ENCODE measurements around the gene COMMD8.
A peak's percentile ranks its signal among the peaks of the same experiment; 100 is the strongest.
"Not testable (repeated sequence)": the region's sequence is repeated elsewhere in the genome, so short reads cannot be mapped to it uniquely, and the experiment has no call there.

Gene COMMD8

DNA sequence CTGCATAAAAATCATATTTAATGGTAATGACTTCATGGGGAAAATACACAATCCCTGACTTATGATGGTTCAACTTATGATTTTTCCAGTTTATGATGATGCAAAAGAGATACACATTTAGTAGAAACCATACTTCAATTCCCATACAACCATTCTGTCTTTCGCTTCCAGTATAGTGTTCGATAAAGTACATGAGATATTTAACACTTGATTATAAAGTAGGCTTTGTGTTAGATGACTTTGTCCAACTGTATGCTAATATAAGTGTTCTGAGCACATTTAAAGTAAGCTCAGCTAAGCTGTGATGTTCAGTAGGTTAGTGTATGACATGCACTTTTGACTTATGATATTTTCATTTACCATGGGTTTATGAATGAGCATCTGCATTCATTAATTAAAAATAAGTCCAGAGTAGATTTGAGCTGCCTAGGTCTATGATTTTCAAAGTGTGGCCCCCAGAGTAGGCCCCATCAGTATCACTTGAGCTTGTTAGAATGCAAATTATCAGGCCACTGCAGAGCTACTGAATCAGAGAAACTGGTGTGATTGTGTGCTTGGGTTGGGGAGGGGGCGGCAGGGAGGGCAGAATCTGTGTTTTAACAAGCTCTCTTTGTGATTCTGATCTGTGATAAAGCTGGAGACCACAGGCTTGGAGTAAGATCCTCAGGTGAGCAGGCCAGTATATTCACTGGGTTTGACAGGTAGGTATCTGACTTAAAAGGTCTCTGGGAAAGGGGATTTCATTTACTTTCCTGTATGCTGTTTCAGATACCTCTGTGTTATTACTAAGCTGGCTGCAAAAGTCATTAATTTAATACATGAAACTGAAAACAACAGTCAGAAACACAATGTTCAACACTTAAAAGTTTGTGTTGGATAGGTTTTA, 30.0 kb upstream of the COMMD8 start:
- peaks cover 3 to 28% (median 6%) of the 10 kb centered on the region in 10 experiments; a peak in 18 of 20 replicates for H3K4me1 ChIP-seq
- H3K4me3 ChIP-seq = no peak overlapping the region
- H3K27ac ChIP-seq = no peak overlapping the region
- H3K4me2 ChIP-seq = no peak overlapping the region; a peak in 1 of 22 replicates
- H3K36me3 ChIP-seq = peaks cover 0 to 9% (median 0%) of the 10 kb centered on the region in 11 experiments; a peak in 2 of 22 replicates
- H3K27me3 ChIP-seq = no peaks in the 10 kb centered on the region
- no peaks in the 10 kb centered on the region for H4K20me1 ChIP-seq
- TF ChIP-seq Cebpa-rat (IDR thresholded peaks at IDR 0.05) = no peak
- H3K9ac ChIP-seq = no peak overlapping the region
- H3K9me3 ChIP-seq (replicated peaks in 1 of 11) = peaks cover 0 to 5% (median 0%) of the 10 kb centered on the region in 11 experiments; a peak in 1 of 22 replicates

DNA sequence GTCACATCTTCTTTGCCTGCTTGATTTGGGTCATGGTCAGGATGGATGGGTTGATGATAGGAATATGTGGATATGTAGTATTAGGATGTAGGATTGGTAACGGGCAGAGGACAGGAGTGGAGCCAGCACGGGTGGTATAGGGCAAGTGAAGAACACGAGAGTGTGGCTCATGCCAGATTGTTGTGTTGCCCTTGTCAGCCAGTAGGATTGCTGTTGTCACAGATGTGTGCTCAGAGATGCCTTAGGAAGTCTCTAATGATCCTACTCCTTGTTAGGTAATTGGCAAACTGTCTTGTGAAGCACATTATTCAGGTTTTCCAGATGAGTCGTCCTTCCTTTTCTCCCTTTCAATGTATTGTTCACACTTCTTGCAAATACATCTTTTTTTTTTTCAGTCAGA, 27.0 kb upstream of the COMMD8 start:
- H3K4me3 ChIP-seq = no peak overlapping the region
- no peak overlapping the region for H3K9ac ChIP-seq
- TF ChIP-seq Cebpa-rat (IDR thresholded peaks at IDR 0.05) = no peak
- H4K20me1 ChIP-seq = no peaks in the 10 kb centered on the region
- H3K36me3 ChIP-seq = peaks cover 0 to 9% (median 0%) of the 10 kb centered on the region in 11 experiments; a peak in 2 of 22 replicates
- H3K4me1 ChIP-seq = peaks cover 6 to 40% (median 9%) of the 10 kb centered on the region in 10 experiments; a peak in 17 of 20 replicates
- H3K9me3 ChIP-seq (replicated peaks in 1 of 11) = peaks cover 0 to 5% (median 0%) of the 10 kb centered on the region in 11 experiments; a peak in 1 of 22 replicates
- H3K4me2 ChIP-seq = peak overlapping the region in 1 of 11 experiments; percentile 10; a peak in 1 of 22 replicates
- H3K27ac ChIP-seq = no peak overlapping the region
- peaks cover 0 to 5% (median 0%) of the 10 kb centered on the region in 11 experiments; a peak in 1 of 22 replicates for H3K27me3 ChIP-seq

DNA sequence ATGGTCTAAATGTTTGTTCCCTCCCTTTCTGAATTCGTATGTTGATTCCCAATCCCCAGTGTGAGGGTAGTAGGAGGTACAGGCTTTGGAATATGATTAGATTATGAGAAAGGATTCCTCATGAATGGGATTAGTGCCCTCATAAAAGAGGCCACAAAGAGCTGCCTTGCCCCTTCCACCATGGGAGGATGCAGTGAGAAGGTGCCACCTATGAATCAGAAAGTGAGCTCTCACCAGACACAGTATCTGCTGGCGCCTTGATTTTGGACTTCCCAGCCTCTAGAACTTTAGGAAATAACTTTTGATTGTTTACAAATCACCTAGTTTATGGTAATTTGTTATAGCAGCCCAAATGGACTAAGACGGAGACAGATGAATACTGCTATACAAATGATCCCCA, 25.2 kb upstream of the COMMD8 start:
- Histone ChIP-seq H3K27ac (no peak overlapping the region), H4K20me1 (no peaks in the 10 kb centered on the region), H3K27me3 (peaks cover 0 to 5% (median 0%) of the 10 kb centered on the region in 11 experiments; a peak in 1 of 22 replicates), H3K4me2 (no peak overlapping the region), H3K9me3 (replicated peaks in 1 of 11) (peaks cover 0 to 5% (median 0%) of the 10 kb centered on the region in 11 experiments; a peak in 1 of 22 replicates), H3K9ac (no peak overlapping the region), H3K4me1 (peaks cover 7 to 48% (median 16%) of the 10 kb centered on the region in 10 experiments; a peak in 19 of 20 replicates), H3K36me3 (peaks cover 0 to 9% (median 0%) of the 10 kb centered on the region in 11 experiments; a peak in 2 of 22 replicates), H3K4me3 (no peak overlapping the region)
- no peak for TF ChIP-seq Cebpa-rat (IDR thresholded peaks at IDR 0.05)

DNA sequence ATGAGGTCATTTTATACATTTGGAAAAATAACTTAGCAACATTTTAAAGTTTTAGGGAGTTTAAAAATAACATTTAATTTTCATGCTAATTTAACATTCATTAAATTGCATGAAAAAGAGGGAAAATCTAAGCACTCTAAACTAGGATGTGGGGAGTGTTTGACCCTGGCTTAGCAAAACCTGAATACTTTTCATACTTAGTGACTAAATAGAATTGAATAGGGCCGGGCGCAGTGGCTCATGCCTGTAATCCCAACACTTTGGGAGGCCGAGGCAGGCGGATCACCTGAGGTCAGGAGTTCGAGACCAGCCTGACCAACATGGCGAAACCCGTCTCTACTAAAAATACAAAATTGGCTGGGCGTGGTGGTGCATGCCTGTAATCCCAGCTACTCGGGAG, 23.2 kb upstream of the COMMD8 start:
- Histone ChIP-seq H3K9ac (peak overlapping the region in 2 of 11 experiments; percentile 82 to 87; a peak in 1 of 22 replicates), H3K4me2 (peak overlapping the region in 7 of 11 experiments; percentile 72 to 94 (median 91); a peak in 14 of 22 replicates), H3K4me3 (peak overlapping the region in 2 of 10 experiments; percentile 59 to 67; a peak in 3 of 20 replicates), H3K4me1 (peaks cover 7 to 61% (median 22%) of the 10 kb centered on the region in 10 experiments; a peak in 19 of 20 replicates)
- not testable (repeated sequence) for H3K27me3 ChIP-seq; H3K36me3 ChIP-seq; H4K20me1 ChIP-seq; H3K9me3 ChIP-seq (replicated peaks in 1 of 11); H3K27ac ChIP-seq

DNA sequence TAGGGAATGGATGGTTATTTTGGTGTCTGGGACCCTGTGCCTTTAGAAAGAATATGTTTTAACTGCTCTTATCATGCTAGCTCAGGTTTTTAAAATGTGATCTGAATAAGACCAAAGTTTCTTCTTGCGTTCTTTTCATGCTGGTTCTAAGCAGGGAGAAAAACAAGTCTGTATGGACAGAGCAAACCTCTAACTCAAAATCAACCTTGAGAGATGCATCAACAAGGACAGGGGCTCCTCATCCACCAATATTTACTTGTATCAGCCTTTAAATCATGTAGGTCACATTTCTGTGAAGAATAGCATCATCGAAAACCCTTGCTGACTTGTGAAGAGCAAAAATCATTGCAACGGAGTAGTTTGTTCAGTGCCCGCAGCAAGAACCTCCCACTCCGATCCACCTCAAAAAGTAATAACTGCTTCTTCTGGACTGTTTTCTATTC, 22.8 kb upstream of the COMMD8 start:
- H3K27ac ChIP-seq = peak overlapping the region in 9 of 11 experiments; percentile 72 to 89 (median 79); a peak in 15 of 22 replicates
- H3K4me2 ChIP-seq = peak overlapping the region; percentile 72 to 97 (median 88)
- TF ChIP-seq Cebpa-rat (IDR thresholded peaks at IDR 0.05) = no peak
- no peaks in the 10 kb centered on the region for H4K20me1 ChIP-seq
- H3K4me3 ChIP-seq = peak overlapping the region; percentile 59 to 75 (median 68)
- peak overlapping the region; percentile 73 to 87 (median 83); a peak in 20 of 22 replicates for H3K9ac ChIP-seq
- peaks cover 0 to 3% (median 0%) of the 10 kb centered on the region in 11 experiments; a peak in 2 of 22 replicates for H3K36me3 ChIP-seq
- peaks cover 0 to 5% (median 0%) of the 10 kb centered on the region in 11 experiments; a peak in 1 of 22 replicates for H3K9me3 ChIP-seq (replicated peaks in 1 of 11)
- H3K4me1 ChIP-seq = peaks cover 7 to 65% (median 23%) of the 10 kb centered on the region in 10 experiments; a peak in 19 of 20 replicates
- peaks cover 0 to 5% (median 0%) of the 10 kb centered on the region in 11 experiments; a peak in 1 of 22 replicates for H3K27me3 ChIP-seq

DNA sequence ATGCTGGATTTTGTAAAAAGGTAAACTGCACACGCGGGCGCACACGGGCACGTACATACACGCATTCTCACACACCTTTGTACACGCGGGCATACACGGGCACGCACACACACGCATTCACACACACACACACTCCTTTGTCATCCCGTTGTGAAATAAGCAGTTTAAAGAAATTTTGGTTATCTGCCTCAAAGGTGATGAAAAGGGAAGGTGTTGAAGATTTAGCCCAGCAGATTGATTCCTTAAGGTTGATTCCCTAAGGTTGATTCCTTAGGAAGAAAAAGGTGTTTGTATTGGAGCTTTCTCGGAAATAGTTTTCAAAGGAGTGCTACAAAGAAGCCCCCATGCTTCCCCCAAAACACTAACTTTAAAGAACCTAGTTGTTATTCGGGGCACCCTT, 22.3 kb upstream of the COMMD8 start:
- Histone ChIP-seq H3K9ac (peak overlapping the region; percentile 73 to 87 (median 83)), H3K4me3 (peak overlapping the region; percentile 59 to 75 (median 68))
- no peak for TF ChIP-seq Cebpa-rat (IDR thresholded peaks at IDR 0.05)

DNA sequence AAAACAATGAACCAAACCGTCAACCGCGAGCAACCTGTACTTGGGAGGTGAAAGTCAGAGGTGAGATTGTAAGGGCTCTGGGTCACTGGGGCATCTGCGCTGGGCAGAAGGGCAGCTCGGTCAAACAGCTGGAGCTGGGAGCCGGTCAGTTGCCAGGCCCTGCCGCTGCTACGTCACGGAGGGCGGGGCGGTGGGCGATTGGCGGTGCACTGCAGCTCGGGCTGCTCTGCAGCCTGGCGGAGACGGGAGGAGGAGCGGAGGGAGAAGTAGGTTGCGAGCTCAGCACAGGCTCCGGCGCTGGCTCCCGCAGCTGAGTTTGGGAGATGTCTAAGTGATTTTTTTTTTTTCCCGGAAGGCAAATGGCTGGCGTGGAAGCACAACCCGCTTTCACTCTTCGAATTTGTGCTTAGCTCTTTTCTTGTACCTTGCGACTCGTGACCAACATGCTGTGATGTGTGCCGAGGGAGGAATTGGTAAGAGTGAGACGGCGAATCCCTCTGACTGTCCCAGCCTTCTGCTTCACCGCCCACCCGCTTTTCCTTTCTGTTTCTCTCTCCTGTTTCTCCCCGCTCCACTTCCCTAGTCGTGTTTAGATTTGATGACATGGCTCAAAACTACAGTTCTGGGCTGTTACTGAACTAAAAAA, 21.7 kb upstream of the COMMD8 start, which contains the start of gene ATP10D:
TSS of gene ATP10D (plus strand) at position 229 of the 646 bp plus-strand sequence. CDS start 27,266 bp downstream, outside the sequence.
- TF ChIP-seq Cebpa-rat (IDR thresholded peaks at IDR 0.05) = no peak
- Histone ChIP-seq H3K4me3 (peak within 1 kb of the TSS; percentile 59 to 75 (median 68)), H3K27ac (peak within 1 kb of the TSS; percentile 46 to 89 (median 78); a peak in 21 of 22 replicates), H4K20me1 (no peaks in the 10 kb centered on the region), H3K4me1 (peaks cover 7 to 57% (median 23%) of the 10 kb centered on the region in 10 experiments; a peak in 19 of 20 replicates), H3K9ac (peak within 1 kb of the TSS; percentile 73 to 87 (median 83)), H3K9me3 (replicated peaks in 1 of 11) (peaks cover 0 to 5% (median 0%) of the 10 kb centered on the region in 11 experiments; a peak in 1 of 22 replicates), H3K4me2 (peak within 1 kb of the TSS; percentile 72 to 97 (median 88)), H3K27me3 (peaks cover 0 to 5% (median 0%) of the 10 kb centered on the region in 11 experiments; a peak in 1 of 22 replicates), H3K36me3 (no peaks in the 10 kb centered on the region)

More for the DNA sequence above, 22.3 kb upstream of the COMMD8 start:
- H3K27me3 ChIP-seq = peaks cover 0 to 5% (median 0%) of the 10 kb centered on the region in 11 experiments; a peak in 1 of 22 replicates
- peak overlapping the region; percentile 72 to 97 (median 88) for H3K4me2 ChIP-seq
- no peaks in the 10 kb centered on the region for H4K20me1 ChIP-seq
- H3K9me3 ChIP-seq (replicated peaks in 1 of 11) = peaks cover 0 to 5% (median 0%) of the 10 kb centered on the region in 11 experiments; a peak in 1 of 22 replicates
- H3K27ac ChIP-seq = peak overlapping the region; percentile 46 to 89 (median 78); a peak in 21 of 22 replicates
- peaks cover 7 to 63% (median 23%) of the 10 kb centered on the region in 10 experiments; a peak in 19 of 20 replicates for H3K4me1 ChIP-seq
- H3K36me3 ChIP-seq = no peaks in the 10 kb centered on the region

DNA sequence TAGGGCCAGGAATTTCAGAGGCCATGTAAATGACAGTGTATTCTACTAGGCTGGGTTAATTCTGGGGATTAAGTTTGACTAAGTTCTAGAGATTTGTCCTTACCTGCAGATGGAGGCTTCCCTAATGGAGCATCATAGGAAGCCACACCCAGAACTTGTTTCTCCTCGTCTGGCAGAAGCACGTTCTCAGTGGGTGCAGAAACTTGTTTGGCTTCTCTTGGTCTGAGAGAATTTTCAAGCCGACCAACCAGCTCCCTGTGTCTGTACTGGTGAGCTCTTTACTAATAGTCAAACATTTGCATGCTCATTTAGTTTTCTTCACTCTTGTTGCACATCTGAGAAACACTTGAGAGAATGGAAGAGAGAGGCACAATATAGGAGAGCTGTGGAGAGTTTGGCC, 20.7 kb upstream of the COMMD8 start:
- Histone ChIP-seq H4K20me1 (no peaks in the 10 kb centered on the region), H3K36me3 (no peaks in the 10 kb centered on the region), H3K4me1 (peaks cover 7 to 50% (median 23%) of the 10 kb centered on the region in 10 experiments; a peak in 19 of 20 replicates), H3K9ac (0 out of 22 replicates have a peak overlapping the region, but pooled peaks of 1 of the 11 experiments have one; percentile 85), H3K4me2 (peak overlapping the region in 6 of 11 experiments; percentile 77 to 97 (median 90); a peak in 8 of 22 replicates), H3K27me3 (peaks cover 0 to 5% (median 0%) of the 10 kb centered on the region in 11 experiments; a peak in 1 of 22 replicates), H3K4me3 (no peak overlapping the region), H3K27ac (no peak overlapping the region), H3K9me3 (replicated peaks in 1 of 11) (peaks cover 0 to 5% (median 0%) of the 10 kb centered on the region in 11 experiments; a peak in 1 of 22 replicates)
- no peak for TF ChIP-seq Cebpa-rat (IDR thresholded peaks at IDR 0.05)

All from BLaER1 treated with 17β-estradiol and CSF1 and Interleukin-3, amounts not matched to agents 10 nM and 100 nM (cell line).